ENCODE measurements around the gene TAS1R2.

Gene TAS1R2

DNA sequence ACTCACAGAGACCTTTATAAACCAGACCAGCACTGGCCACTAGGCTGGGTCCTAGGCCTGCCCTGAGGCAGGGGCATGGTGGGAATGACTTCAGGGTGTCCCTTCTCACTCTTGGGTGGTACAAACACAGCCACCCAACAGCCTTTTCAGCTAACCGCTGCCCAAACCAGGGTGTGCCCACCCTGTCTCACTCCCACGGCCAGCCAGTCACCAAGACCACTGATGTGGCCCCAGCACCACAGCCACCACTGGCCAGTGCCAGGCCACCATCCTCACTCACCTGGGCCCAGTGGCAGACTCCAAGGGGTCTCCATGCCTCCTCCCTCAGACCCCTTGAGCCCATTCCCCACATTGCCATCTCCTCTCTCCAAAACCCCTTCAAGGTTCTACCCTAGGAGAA, 27.8 kb downstream of the TAS1R2 start:
- H3K27ac ChIP-seq = no peak overlapping the region
- TF ChIP-seq, protein P1, sequence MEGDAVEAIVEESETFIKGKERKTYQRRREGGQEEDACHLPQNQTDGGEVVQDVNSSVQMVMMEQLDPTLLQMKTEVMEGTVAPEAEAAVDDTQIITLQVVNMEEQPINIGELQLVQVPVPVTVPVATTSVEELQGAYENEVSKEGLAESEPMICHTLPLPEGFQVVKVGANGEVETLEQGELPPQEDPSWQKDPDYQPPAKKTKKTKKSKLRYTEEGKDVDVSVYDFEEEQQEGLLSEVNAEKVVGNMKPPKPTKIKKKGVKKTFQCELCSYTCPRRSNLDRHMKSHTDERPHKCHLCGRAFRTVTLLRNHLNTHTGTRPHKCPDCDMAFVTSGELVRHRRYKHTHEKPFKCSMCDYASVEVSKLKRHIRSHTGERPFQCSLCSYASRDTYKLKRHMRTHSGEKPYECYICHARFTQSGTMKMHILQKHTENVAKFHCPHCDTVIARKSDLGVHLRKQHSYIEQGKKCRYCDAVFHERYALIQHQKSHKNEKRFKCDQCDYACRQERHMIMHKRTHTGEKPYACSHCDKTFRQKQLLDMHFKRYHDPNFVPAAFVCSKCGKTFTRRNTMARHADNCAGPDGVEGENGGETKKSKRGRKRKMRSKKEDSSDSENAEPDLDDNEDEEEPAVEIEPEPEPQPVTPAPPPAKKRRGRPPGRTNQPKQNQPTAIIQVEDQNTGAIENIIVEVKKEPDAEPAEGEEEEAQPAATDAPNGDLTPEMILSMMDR (conservative IDR thresholded peaks at IDR 0.05) = no peak
- TF ChIP-seq ZFX (IDR thresholded peaks at IDR 0.05) = no peak

DNA sequence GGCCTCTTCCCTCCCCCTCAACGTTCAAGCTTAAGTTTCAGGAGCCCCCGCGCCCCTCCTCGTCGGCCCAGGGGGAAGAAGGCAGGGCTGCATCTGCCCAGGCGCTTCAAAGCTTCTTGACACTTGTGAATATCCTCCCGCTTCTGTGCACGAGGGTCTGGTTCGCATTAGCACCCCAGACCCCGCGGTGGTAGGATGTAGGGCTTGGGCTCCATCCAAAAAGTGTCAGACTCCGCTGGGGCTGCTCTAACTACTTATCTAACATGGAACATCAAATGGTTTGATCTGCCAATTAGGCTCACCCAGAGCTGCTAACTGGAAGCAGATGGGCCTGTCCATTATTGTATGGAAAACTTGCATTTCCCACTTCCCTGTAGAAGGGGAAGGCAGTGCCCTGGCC, 28.9 kb downstream of the TAS1R2 start:
- H3K27ac ChIP-seq = no peak overlapping the region
- no peak for TF ChIP-seq ZFX (IDR thresholded peaks at IDR 0.05)
- TF ChIP-seq, protein P1 (conservative IDR thresholded peaks at IDR 0.05) = no peak

DNA sequence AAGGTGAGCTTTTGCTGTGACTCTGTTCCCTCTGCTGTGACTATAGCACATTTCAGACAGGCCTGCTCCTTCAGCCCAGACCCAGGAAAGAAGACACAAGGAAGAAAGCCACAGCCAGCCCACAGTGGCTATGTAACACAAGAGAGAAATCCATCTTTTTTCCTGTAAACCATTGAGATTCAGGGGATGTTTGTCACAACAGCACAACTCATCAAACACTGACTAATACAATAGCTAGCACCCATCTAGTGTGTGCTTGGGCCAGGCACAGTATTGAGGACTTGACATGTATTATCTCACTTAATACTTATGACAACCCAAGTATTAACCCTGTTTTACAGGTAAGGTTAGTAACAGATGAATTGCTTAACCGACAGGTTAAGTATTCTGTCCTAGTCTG, 29.8 kb downstream of the TAS1R2 start:
- TF ChIP-seq ZFX (IDR thresholded peaks at IDR 0.05) = no peak
- TF ChIP-seq, protein P1 (conservative IDR thresholded peaks at IDR 0.05) = no peak
- no peak overlapping the region for H3K27ac ChIP-seq

DNA sequence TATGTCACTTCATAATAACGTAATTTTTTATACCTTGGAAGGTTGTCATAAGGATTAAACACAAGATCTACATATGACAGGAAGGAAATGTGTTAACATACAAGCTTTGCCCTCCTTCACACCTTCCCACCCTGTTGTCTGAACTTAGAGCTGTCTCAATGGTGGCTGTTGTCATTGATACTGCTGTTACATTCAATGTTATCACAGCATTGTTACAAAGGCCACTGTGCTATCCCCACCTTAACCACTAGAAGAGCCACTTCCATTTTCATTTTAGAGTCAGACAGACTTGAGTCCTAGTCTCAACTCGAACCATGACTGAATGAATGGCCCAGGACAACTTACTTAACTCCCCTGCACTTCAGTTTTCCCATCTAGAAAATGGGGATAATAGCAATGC, 31.2 kb downstream of the TAS1R2 start:
- no peak for TF ChIP-seq ZFX (IDR thresholded peaks at IDR 0.05)
- TF ChIP-seq, protein P1 (conservative IDR thresholded peaks at IDR 0.05) = no peak
- no peak overlapping the region for H3K27ac ChIP-seq

DNA sequence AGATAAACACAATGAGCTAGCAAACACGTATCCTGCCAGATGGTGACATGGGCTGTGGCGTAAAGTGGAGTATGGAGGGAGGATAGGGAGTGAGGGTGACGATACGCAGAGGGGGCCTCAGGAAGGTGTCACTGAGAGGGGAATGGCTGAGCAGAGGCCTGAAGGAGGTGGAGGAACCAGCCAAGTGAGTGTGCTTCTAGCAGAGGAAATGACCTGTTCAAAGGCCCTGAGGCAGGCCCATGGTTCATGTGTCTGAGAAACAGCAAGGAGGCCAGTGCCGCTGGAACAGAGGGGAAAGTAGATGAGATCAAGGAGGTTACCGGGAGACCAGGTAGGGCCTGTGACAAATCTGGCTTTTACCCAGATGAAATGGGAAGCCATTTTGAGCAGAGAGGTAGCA, 36.0 kb downstream of the TAS1R2 start:
- no peak for TF ChIP-seq ZFX (IDR thresholded peaks at IDR 0.05)
- TF ChIP-seq, protein P1 (conservative IDR thresholded peaks at IDR 0.05) = no peak

GRCh38 chr1:18820791-18821641, 38.4 kb downstream of the TAS1R2 start:
- H3K27ac ChIP-seq = no peak overlapping the region
- TF ChIP-seq, protein P1 (conservative IDR thresholded peaks at IDR 0.05) = peak; percentile 84
- TF ChIP-seq ZFX (IDR thresholded peaks at IDR 0.05) = no peak

More for the DNA sequence above, 36.0 kb downstream of the TAS1R2 start:
- no peak overlapping the region for H3K27ac ChIP-seq

- TF ChIP-seq, protein P1 (conservative IDR thresholded peaks at IDR 0.05) = no peak
- no peak for TF ChIP-seq ZFX (IDR thresholded peaks at IDR 0.05)
- no peak overlapping the region for H3K27ac ChIP-seq
Measured at GRCh38 chr1:18819986-18820790, 39.3 kb downstream of the TAS1R2 start.

All from C4-2B (cell line).